Activated T-cell treated with anti-CD3 and anti-CD28 coated beads, Interleukin-2, amount 50 U/mL, for 24 hours (primary cell): Measurements from ENCODE around the gene ERGIC3.

Experiments used
- DNase-seq: peaks from one replicate; pipeline ENCODE4 v3.0.0-alpha.2; 2020
- H3K27ac Mint-ChIP-seq: 2 replicates; pipeline ENCODE4 v1.8.0; 2020; ENCODE audit warnings: mild to moderate bottlenecking, mixed read lengths
- H3K27me3 Mint-ChIP-seq: 2 replicates; pipeline ENCODE4 v1.8.0; 2020; ENCODE audit warnings: mixed read lengths
- H3K36me3 Mint-ChIP-seq: 2 replicates; pipeline ENCODE4 v1.8.0; 2020; ENCODE audit warnings: low read depth, mixed read lengths
- H3K4me1 Mint-ChIP-seq: 2 replicates; pipeline ENCODE4 v1.8.0; 2020; ENCODE audit warnings: low read depth, mixed read lengths
- H3K4me3 Mint-ChIP-seq: 2 replicates; pipeline ENCODE4 v1.8.0; 2020; ENCODE audit warnings: mild to moderate bottlenecking, moderate library complexity, mixed read lengths
- H3K9me3 Mint-ChIP-seq: 2 replicates; pipeline ENCODE4 v1.8.0; 2020; ENCODE audit warnings: mixed read lengths

ERGIC3 gene

DNA sequence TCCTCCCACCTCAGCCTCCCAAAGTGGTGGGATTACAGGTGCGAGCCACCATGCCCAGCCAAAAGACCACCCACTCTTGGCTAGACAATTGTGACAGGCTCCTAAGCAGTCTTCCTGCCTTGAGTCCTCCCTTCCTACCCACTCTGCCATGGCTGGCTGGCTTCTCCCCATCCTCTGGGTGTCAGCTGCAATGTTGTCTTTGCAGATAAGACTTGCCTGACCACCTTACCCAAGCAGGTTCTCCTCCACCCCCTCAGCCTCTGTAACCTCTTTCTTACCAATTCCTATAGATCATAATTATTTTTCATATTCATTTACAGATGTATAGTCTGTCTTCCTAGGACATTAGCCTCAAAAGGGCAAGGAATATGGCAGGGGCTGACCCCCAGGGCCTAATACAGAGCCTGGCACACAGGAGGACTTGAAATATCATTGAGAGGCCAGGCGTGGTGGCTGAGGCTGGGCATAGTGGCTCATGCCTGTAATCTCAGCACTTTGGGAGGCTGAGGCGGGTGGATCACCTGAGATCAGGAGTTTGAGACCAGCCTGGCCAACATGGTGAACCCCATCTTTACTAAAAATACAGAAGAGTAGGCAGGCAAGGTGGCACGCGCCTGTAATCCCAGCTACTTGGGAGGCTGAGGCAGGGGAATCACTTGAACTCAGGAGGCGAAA, 45.0 kb downstream of the ERGIC3 start:
- Mint-ChIP-seq H3K27ac (no peak overlapping the region), H3K4me3 (no peak overlapping the region), H3K36me3 (no peaks in the 10 kb centered on the region), H3K9me3 (no peaks in the 10 kb centered on the region), H3K27me3 (no peaks in the 10 kb centered on the region), H3K4me1 (peaks cover 1% of the 10 kb centered on the region)
- DNase-seq: no peak

DNA sequence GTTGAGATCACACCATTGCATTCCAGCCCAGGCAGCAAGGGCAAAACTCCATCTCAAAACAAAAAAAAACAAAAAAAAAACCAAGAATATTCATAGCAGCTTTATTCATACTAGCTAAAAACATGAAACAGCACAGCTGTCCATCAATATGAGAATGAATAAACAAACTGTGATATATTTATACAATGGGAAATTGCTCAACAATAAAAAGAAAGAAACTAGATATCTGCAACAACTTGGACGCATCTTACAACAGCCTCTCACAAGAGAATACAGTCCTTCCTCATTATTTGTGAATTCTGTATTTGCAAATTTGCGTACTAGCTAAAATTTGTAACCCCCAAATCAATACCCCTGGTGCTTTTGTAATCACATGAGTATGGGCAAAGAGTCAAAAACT, 45.6 kb downstream of the ERGIC3 start:
- Mint-ChIP-seq H3K9me3 (no peaks in the 10 kb centered on the region), H3K36me3 (no peaks in the 10 kb centered on the region), H3K27me3 (no peaks in the 10 kb centered on the region), H3K4me3 (no peak overlapping the region), H3K4me1 (peaks cover 1% of the 10 kb centered on the region), H3K27ac (no peak overlapping the region)
- no peak for DNase-seq

DNA sequence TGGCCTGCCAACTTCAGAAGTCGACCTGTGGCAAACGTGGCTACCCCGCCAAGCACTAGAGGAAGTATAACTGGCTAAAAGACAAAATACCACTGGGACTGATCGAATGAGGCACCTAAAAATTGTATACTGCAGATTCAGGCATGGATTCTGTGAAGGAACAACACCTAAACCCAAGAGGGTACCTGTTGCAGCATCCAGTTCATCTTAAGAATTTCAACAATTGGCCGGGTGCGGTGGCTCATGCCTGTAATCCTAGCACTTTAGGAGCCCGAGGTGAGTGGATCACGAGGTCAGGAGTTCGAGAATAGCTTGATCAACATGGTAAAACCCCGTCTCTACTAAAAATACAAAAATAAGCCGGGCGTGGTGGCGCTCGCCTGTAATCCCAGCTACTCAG, 46.5 kb downstream of the ERGIC3 start:
- Mint-ChIP-seq H3K27ac (no peak overlapping the region), H3K4me1 (peaks cover 1% of the 10 kb centered on the region), H3K4me3 (no peak overlapping the region), H3K27me3 (no peaks in the 10 kb centered on the region), H3K36me3 (no peaks in the 10 kb centered on the region), H3K9me3 (no peaks in the 10 kb centered on the region)
- no peak for DNase-seq

DNA sequence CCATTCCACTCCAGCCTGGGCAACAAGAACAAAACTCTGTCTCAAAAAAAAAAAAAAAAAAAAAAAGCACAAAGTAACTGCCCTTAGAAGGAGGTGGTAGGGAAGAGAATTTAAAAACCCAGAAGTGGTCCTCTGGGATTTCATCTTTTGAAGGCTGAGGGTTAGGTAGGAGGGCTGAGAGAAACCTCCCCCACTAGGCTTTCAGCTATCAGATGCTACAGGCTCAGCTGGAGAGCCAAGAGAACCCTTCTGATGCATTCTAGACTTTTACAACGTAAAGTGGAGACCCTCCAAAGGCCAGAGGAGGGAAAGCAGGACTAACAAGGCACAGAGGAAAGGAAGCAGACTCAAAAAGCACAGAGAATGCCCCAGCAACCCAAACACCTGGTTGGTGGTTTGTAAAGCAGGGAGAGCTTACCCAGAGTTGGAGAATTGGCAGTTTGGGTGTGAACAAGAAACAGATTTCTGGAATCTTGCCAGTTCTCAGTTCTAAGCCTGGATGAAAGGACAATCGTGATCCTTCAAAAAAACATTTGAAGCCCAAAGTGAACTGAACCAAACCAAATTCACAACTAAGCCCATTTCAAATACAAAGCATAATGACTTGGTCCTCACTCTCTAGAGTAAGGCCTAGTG, 50.6 kb downstream of the ERGIC3 start:
- peaks cover 1% of the 10 kb centered on the region for H3K4me1 Mint-ChIP-seq
- no peak overlapping the region for H3K27ac Mint-ChIP-seq
- H3K36me3 Mint-ChIP-seq: no peaks in the 10 kb centered on the region
- no peaks in the 10 kb centered on the region for H3K9me3 Mint-ChIP-seq
- H3K4me3 Mint-ChIP-seq: no peak overlapping the region
- H3K27me3 Mint-ChIP-seq: no peaks in the 10 kb centered on the region
- no peak for DNase-seq

DNA sequence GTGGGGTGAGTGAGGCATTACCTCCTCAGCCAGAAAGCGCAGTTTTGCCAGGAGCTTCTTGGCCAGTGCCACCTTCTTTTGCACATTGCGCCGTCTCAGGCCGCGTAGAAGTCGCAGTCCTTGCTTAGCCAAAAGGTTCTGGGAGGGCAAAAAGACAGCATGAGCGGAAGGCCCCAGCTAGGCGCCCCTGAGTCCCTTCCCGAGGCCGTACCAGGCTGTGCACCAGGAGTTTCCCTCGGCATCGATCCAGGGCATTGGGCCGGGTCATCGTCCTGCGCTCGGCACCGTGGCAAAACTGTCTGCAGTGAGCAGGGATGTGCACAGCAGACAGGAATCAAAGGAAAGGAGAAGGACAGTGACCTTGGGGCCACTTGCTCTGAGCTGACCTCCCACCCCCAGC, 53.6 kb downstream of the ERGIC3 start:
- Mint-ChIP-seq H3K4me1 (no peaks in the 10 kb centered on the region), H3K27ac (no peak overlapping the region), H3K9me3 (no peaks in the 10 kb centered on the region), H3K4me3 (no peak overlapping the region), H3K27me3 (peaks cover 17% of the 10 kb centered on the region), H3K36me3 (no peaks in the 10 kb centered on the region)
- DNase-seq: no peak

DNA sequence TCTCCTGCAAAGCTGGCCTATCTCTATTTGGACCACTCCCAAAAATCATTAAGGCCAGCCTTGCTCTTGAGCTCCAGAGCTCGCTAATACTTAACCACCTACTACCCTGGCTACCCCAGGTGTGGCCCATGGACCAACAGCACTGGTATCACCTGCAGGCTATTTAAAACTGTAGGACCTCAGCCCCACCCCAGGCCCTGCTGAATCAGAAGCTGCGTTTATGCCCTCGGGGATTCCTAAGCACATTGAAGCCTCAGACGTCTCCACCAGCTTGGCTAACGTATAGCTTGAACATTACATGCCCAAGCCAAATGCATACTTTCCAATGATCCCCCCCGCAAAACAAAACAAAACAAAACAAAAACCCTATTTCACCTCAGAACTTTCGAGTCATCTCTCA, 54.0 kb downstream of the ERGIC3 start:
- Mint-ChIP-seq H3K36me3 (no peaks in the 10 kb centered on the region), H3K27ac (no peak overlapping the region), H3K4me1 (peaks cover 2% of the 10 kb centered on the region), H3K9me3 (no peaks in the 10 kb centered on the region), H3K27me3 (peaks cover 21% of the 10 kb centered on the region), H3K4me3 (no peak overlapping the region)
- DNase-seq: no peak

DNA sequence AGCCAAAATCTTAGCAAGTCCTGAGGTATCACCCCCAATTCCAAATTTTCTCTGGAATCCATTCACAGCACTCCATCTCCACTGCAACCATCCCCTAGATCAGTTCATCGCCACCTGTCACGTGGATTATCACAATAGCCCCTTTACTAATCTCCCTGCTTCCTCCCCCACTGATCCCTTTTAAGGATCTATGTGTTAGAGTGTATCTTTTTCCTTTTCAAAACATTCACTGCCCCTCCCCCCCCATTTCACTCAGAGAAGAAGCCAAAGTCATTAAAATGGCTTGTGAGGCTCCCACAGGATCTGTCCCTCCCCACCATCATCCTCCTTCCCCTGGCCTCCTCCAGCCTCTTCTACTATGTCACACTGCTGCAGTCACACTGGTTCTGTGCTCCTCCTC, 55.3 kb downstream of the ERGIC3 start:
- Mint-ChIP-seq H3K27ac (no peak overlapping the region), H3K9me3 (no peaks in the 10 kb centered on the region), H3K36me3 (no peaks in the 10 kb centered on the region), H3K4me3 (no peak overlapping the region), H3K4me1 (peaks cover 8% of the 10 kb centered on the region), H3K27me3 (peaks cover 30% of the 10 kb centered on the region)
- no peak for DNase-seq

DNA sequence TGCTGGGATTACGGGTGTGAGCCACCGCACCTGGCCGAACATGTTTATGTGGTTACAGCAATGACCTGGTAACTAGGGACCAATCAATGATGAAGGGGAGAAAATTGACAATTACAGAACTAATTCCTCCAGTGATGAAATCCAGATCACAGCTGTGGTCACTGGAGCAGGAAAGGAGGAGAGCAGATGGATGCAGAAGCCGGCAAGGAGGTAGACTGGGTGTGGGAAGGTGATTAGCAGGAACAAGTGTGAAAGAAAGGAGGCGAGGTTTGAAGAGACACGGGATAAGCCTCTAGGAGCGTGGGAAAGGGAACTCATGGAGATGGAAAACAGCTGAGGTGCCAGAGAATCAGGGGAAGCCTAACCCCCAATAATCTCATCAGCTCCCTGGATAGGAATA, 56.6 kb downstream of the ERGIC3 start:
- Mint-ChIP-seq H3K4me3 (no peak overlapping the region), H3K27ac (no peak overlapping the region), H3K36me3 (no peaks in the 10 kb centered on the region), H3K9me3 (no peaks in the 10 kb centered on the region), H3K27me3 (peaks cover 42% of the 10 kb centered on the region), H3K4me1 (peaks cover 8% of the 10 kb centered on the region)
- DNase-seq: no peak

DNA sequence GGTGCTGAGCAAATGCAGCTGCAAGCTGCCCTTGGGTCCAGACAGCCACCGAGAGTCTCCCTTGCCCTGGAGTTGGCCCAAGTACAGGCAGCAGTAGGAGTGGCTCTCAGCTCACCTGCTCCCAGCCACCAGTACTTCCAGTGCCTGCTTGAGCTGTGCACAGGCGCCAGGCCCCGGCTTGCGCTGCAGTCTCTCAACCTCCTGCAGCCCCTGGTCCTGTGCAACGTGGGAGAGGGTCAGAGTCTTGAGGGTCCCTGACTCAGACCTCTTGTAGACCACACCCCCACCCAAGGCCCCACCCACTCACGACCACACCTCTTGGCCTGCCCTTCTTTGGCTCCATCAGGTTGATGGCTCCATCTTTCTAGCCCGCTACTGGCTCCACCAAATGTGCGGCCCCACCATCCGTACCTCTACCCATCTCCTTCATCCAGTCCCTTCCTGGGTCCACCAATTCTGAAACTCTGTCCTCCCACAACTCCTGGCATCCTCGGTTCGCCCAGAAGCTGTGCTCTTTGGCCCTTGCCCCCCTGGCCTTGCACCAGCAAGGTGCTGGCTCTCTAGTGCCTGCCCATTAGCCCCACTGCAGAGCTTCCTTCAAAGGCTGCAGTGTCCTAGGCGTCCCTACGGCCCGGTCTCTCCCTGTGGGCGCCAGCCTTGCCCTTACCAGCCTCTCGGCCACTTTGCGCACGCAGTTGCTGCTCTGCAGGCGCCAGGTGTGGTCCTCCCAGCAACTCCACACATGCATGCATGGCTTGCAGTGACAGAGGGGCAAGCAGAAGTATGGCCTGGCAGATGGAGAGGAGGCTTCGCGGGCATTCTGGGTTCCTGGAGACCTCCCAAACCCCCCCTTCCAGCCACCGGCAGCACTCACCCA, 57.3 kb downstream of the ERGIC3 start:
- DNase-seq: no peak
- Mint-ChIP-seq H3K9me3 (no peaks in the 10 kb centered on the region), H3K27me3 (peaks cover 44% of the 10 kb centered on the region), H3K4me1 (peaks cover 8% of the 10 kb centered on the region), H3K27ac (no peak overlapping the region), H3K36me3 (no peaks in the 10 kb centered on the region), H3K4me3 (no peak overlapping the region)

DNA sequence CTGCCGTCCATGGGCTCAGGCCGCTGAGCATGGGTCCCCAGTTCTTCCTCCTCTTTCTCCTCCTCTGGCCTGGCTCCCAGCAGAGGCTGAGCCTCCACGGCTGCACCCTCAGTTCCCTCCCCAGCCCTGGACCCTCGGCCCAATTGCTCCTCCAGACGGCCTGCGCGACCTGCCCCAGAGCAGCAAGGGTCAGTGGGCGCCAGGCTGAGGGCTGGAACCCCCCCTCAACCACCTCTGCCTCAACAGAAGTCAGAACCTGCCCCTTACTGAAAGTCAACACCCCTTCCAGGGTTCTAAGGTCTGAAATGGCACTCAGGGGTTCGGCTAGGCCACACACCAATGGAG, 57.9 kb downstream of the ERGIC3 start:
- H3K36me3 Mint-ChIP-seq: no peaks in the 10 kb centered on the region
- H3K4me3 Mint-ChIP-seq: no peak overlapping the region
- H3K4me1 Mint-ChIP-seq: peaks cover 8% of the 10 kb centered on the region
- no peaks in the 10 kb centered on the region for H3K9me3 Mint-ChIP-seq
- no peak overlapping the region for H3K27ac Mint-ChIP-seq
- DNase-seq: no peak
- peaks cover 44% of the 10 kb centered on the region for H3K27me3 Mint-ChIP-seq

DNA sequence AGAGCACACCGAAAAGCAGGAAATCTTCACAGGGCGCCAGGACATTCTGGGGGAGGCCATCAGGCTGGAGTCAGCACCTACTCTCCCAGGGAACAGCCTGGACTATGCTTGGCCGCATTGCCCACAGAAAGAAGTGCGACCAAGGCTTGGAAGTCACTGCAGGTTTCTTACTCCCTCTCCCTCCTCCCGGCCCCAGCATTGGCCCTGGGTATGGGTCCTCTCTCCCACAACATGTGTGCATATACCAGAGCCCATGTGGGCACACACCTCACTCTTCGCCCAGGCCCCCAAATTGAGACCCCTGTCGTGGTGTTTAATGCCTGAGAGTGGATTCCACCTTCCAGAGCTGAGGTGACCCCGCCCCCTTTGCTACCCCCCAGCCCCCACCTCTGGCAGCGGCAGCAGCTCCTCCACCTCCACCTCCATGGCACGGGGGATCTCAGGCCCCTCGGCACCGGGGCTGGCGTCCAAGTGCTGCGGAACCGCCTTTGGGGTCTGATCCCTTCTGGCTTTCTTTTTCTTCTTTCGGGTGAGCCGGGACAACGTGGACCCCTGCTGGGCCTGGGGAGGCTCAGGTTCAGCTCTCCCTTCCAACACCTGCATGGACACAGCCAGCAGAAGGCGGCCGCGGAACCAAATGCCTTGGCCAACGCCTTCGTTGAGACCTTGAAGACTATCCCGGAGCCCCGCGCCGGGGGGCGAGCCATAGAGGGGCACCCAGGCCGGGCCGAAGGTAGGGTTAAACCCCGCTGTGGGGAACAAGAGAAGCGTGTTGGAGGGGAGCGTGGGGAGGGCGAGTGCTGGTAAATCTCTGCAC, 58.5 kb downstream of the ERGIC3 start:
- peaks cover 44% of the 10 kb centered on the region for H3K27me3 Mint-ChIP-seq
- H3K9me3 Mint-ChIP-seq: no peaks in the 10 kb centered on the region
- no peak overlapping the region for H3K27ac Mint-ChIP-seq
- no peak for DNase-seq
- peak overlapping the region; percentile 69 for H3K4me3 Mint-ChIP-seq
- H3K36me3 Mint-ChIP-seq: no peaks in the 10 kb centered on the region
- peaks cover 8% of the 10 kb centered on the region for H3K4me1 Mint-ChIP-seq

DNA sequence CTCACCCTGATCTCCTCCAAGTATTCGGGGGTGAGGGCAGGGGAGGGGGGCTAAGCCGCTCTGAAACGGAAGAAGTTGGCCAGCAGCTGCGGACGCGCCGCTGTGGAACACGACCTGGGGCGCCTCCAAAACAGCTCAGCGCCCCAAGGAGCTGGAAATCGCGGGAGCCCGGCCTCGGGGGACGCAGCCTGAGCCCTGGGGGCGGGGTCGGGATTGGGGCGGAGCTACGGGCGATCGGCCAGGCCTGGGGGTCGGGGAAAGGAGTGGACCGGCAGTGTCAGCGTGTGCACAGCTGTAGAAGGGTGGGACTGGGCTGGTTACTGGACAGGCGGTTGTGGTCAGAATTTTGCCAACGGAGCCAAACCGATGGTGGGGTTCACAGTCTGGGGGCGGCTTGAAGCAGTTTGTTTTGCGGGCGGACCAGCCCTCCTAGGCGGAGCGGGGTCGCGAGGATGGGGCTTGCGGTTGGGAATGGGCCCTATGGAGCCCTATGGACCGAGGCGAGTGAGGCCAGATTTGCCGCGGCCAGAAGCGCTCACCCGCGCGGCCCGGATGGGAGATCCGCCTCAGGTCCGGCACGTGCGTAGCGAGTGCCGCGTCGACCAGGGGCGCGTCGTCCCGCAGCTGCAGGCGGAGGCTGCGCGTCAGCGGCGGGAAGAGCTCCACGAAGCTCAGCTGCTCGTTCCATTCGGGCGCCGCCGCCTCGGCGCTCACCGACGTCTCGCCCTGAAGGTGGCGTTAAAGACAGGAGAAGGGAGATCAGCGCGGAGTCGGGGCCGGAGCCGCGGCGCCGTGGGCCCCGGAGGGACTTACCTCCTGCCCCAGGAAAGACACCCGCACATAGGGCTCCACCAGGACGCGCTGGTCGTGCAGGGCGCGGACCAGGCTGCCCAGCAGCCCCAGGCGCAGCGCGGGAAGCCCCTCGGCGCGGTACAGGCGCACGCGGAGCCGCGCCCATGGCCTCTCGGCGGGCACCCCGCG, 59.4 kb downstream of the ERGIC3 start:
- peak overlapping the region; percentile 20 for H3K27ac Mint-ChIP-seq
- no peaks in the 10 kb centered on the region for H3K9me3 Mint-ChIP-seq
- no peaks in the 10 kb centered on the region for H3K36me3 Mint-ChIP-seq
- H3K4me3 Mint-ChIP-seq: peak overlapping the region; percentile 69
- peaks cover 8% of the 10 kb centered on the region for H3K4me1 Mint-ChIP-seq
- peaks cover 44% of the 10 kb centered on the region for H3K27me3 Mint-ChIP-seq
- peak; percentile 85 for DNase-seq

DNA sequence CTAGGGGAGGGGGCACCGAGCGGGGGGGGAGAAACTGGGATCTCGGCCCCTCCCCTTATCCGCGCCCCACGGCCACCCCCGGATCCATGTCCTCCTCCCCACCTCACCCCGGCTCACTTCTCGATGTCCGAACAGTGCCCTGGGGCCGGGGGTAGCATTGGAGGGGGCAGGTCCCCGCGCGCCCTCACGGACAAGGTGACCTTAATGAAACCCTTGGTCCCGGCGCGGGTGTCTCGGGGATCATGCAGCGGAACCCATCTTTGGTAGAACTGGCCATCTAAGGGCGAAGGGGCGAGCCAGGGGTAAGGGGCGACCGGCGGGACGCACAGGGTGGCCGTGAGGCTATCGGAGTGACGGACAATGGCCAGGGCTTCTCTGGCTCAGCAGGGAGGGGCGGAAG, 60.1 kb downstream of the ERGIC3 start:
- no peak for DNase-seq
- Mint-ChIP-seq H3K27me3 (peaks cover 44% of the 10 kb centered on the region), H3K36me3 (no peaks in the 10 kb centered on the region), H3K4me3 (peak overlapping the region; percentile 26), H3K27ac (no peak overlapping the region), H3K9me3 (no peaks in the 10 kb centered on the region), H3K4me1 (peaks cover 11% of the 10 kb centered on the region)
